CD4-positive, CD25-positive, alpha-beta regulatory T cell (primary cell): ENCODE results near the gene PHC3. TPM values are rescaled to one million over a fixed set of nuclear protein-coding genes. Genes with fewer than 3 reads are reported as not detected.
A peak's percentile ranks its signal among the peaks of the same experiment; 100 is the strongest.

ENCODE experiments used
- ATAC-seq, 2 donors: fragments of 150-1000 bp; cut with Tn5 transposase; one replicate each; pipeline ENCODE4 v1.10.0; 2021; ENCODE audit warnings: low read depth in 2 of 2, moderate number of reproducible peaks in 2 of 2, moderate library complexity in 1 of 2
- DNase-seq, 3 donors: peaks; one replicate each; pipeline versions ENCODE4 v3.0.0 to v3.0.0-alpha.2; 2012 to 2022; ENCODE audit warnings: mixed read lengths in 1 of 3
- H3K27ac ChIP-seq: one replicate; pipeline ENCODE4 v1.7.0; 2013; ENCODE audit warnings: mild to moderate bottlenecking, low read length; ENCODE audit not compliant: insufficient read depth, poor library complexity, severe bottlenecking
- H3K27me3 ChIP-seq: one replicate; pipeline ENCODE4 v1.7.0; 2013; ENCODE audit warnings: low read length; ENCODE audit not compliant: control insufficient read depth, insufficient read depth
- H3K36me3 ChIP-seq: one replicate; pipeline ENCODE4 v1.7.0; 2013; ENCODE audit warnings: mild to moderate bottlenecking, low read length, moderate library complexity; ENCODE audit not compliant: control insufficient read depth, insufficient read depth
- H3K4me1 ChIP-seq: 2 replicates; pipeline ENCODE4 v1.7.0; 2013; ENCODE audit warnings: mild to moderate bottlenecking, low read length; ENCODE audit not compliant: insufficient read depth, control insufficient read depth, poor library complexity, severe bottlenecking
- H3K4me3 ChIP-seq: one replicate; pipeline ENCODE4 v1.7.0; 2013; ENCODE audit warnings: low read depth, mild to moderate bottlenecking, low read length, moderate library complexity
- H3K9me3 ChIP-seq, 2 experiments: 1 replicate in 1 of 2; 2 replicates in 1 of 2; pipeline ENCODE4 v1.7.0; 2013; ENCODE audit warnings: low read length in 2 of 2, mild to moderate bottlenecking in 1 of 2, moderate library complexity in 1 of 2; ENCODE audit not compliant: control insufficient read depth in 2 of 2
- H3K27ac Mint-ChIP-seq, 3 donors: one replicate each; pipeline ENCODE4 v1.8.0; 2020 to 2022; ENCODE audit warnings: mild to moderate bottlenecking in 3 of 3, mixed read lengths in 3 of 3, moderate library complexity in 2 of 3
- H3K27me3 Mint-ChIP-seq: one replicate; pipeline ENCODE4 v1.8.0; 2022; ENCODE audit warnings: mild to moderate bottlenecking, mixed read lengths
- H3K36me3 Mint-ChIP-seq: one replicate; pipeline ENCODE4 v1.8.0; 2020; ENCODE audit warnings: mixed read lengths
- H3K4me1 Mint-ChIP-seq, 4 donors: one replicate each; pipeline ENCODE4 v1.8.0; 2020 to 2022; ENCODE audit warnings: mixed read lengths in 4 of 4, mild to moderate bottlenecking in 1 of 4
- H3K4me3 Mint-ChIP-seq, 4 donors: one replicate each; pipeline ENCODE4 v1.8.0; 2020 to 2022; ENCODE audit warnings: mild to moderate bottlenecking in 4 of 4, mixed read lengths in 4 of 4, moderate library complexity in 3 of 4
- H3K9me3 Mint-ChIP-seq, 7 donors: one replicate each; pipeline ENCODE4 v1.8.0; 2020 to 2022; ENCODE audit warnings: mixed read lengths in 7 of 7, mild to moderate bottlenecking in 3 of 7, moderate library complexity in 2 of 7
- polyA plus RNA-seq, 4 donors: library from polyadenylated mRNA; unstranded; fragments of 300-500 nt; fragmentation: Illumina TruSeq; gene quantifications; one replicate each; pipeline ENCODE4 v1.2.3, GENCODE V29; 2021
- total RNA-seq: library from RNA; stranded (reverse); gene quantifications from one replicate; pipeline ENCODE4 v1.2.3, GENCODE V29; 2022

Gene PHC3
- total and polyA plus RNA-seq, 5 donors from 2014 or later: 38.5 to 177 (median 42.7) TPM

GRCh38 chr3:170075441-170076091 lies 106.0 kb downstream of the PHC3 start:
- no peak for DNase-seq
- Histone ChIP-seq H3K27me3 (no peaks in the 10 kb centered on the region), H3K4me3 (no peak overlapping the region), H3K36me3 (no peaks in the 10 kb centered on the region), H3K27ac (no peak overlapping the region), H3K9me3 (no peaks in the 10 kb centered on the region), H3K4me1 (no peaks in the 10 kb centered on the region)
- Mint-ChIP-seq H3K4me1 (peaks cover 0 to 5% (median 1%) of the 10 kb centered on the region in 4 donors), H3K9me3 (peaks cover 0 to 5% (median 2%) of the 10 kb centered on the region in 7 donors), H3K4me3 (no peak overlapping the region), H3K27ac (no peak overlapping the region), H3K27me3 (peaks cover 7% of the 10 kb centered on the region), H3K36me3 (peaks cover 15% of the 10 kb centered on the region)
- ATAC-seq: no peak

DNA sequence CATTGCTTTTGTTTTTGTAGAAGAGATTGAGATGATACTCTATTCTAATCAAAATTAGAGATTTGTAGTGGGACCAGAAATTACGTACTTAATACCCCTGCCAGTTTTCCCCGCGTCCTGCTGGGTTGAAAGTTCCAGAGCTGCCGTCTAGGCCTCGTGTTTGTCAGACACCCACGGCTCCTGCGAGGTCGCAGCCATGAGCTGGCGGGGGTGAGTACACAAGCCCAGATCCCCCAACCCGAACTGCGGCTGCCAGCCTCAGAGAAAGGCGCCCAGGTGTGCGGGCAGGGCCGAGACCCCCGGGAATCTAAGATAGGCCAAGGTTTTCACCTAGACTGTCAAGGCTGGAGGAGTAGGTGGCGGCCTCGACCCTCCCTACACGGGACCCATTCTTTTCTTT lies 117.4 kb downstream of the PHC3 start:
- Mint-ChIP-seq H3K36me3 (peaks cover 4% of the 10 kb centered on the region), H3K27me3 (peaks cover 10% of the 10 kb centered on the region), H3K9me3 (peaks cover 0 to 2% (median 0%) of the 10 kb centered on the region in 7 donors), H3K27ac (no peak overlapping the region), H3K4me3 (no peak overlapping the region), H3K4me1 (no peaks in the 10 kb centered on the region)
- ATAC-seq (no peak), DNase-seq (no peak)
- no peaks in the 10 kb centered on the region for H3K9me3 ChIP-seq
- no peaks in the 10 kb centered on the region for H3K36me3 ChIP-seq
- H3K27me3 ChIP-seq: no peaks in the 10 kb centered on the region
- no peak overlapping the region for H3K27ac ChIP-seq
- H3K4me1 ChIP-seq: no peaks in the 10 kb centered on the region
- no peak overlapping the region for H3K4me3 ChIP-seq

- Mint-ChIP-seq H3K9me3 (peaks cover 0 to 2% (median 0%) of the 10 kb centered on the region in 7 donors), H3K4me1 (no peaks in the 10 kb centered on the region), H3K27ac (no peak overlapping the region), H3K27me3 (peaks cover 9% of the 10 kb centered on the region), H3K4me3 (no peak overlapping the region), H3K36me3 (peaks cover 4% of the 10 kb centered on the region)
- Histone ChIP-seq H3K27me3 (no peaks in the 10 kb centered on the region), H3K9me3 (no peaks in the 10 kb centered on the region), H3K4me3 (no peak overlapping the region), H3K27ac (no peak overlapping the region), H3K36me3 (no peaks in the 10 kb centered on the region), H3K4me1 (no peaks in the 10 kb centered on the region)
- ATAC-seq (no peak), DNase-seq (no peak)
Observed at GRCh38 chr3:170063691-170064090, 117.8 kb downstream of the PHC3 start.

- Histone ChIP-seq H3K36me3 (no peaks in the 10 kb centered on the region), H3K4me1 (no peaks in the 10 kb centered on the region), H3K27ac (no peak overlapping the region), H3K4me3 (no peak overlapping the region), H3K9me3 (no peaks in the 10 kb centered on the region), H3K27me3 (no peaks in the 10 kb centered on the region)
- no peak overlapping the region for H3K4me3 Mint-ChIP-seq
- DNase-seq: no peak
- H3K27me3 Mint-ChIP-seq: peaks cover 4% of the 10 kb centered on the region
- no peak overlapping the region for H3K27ac Mint-ChIP-seq
- peaks cover 0 to 2% (median 0%) of the 10 kb centered on the region in 7 donors for H3K9me3 Mint-ChIP-seq
- H3K36me3 Mint-ChIP-seq: peaks cover 4% of the 10 kb centered on the region
- H3K4me1 Mint-ChIP-seq: peaks cover 0 to 6% (median 1%) of the 10 kb centered on the region in 4 donors
- ATAC-seq: no peak
Observed at GRCh38 chr3:170062769-170063168, 118.8 kb downstream of the PHC3 start.

- DNase-seq: no peak
- Histone ChIP-seq H3K27ac (no peak overlapping the region), H3K27me3 (no peaks in the 10 kb centered on the region), H3K4me3 (no peak overlapping the region), H3K9me3 (no peaks in the 10 kb centered on the region), H3K4me1 (no peaks in the 10 kb centered on the region), H3K36me3 (no peaks in the 10 kb centered on the region)
- H3K27ac Mint-ChIP-seq: no peak overlapping the region
- peaks cover 0 to 12% (median 3%) of the 10 kb centered on the region in 4 donors for H3K4me1 Mint-ChIP-seq
- ATAC-seq: no peak
- H3K4me3 Mint-ChIP-seq: no peak overlapping the region
- H3K9me3 Mint-ChIP-seq: no peaks in the 10 kb centered on the region
- peaks cover 4% of the 10 kb centered on the region for H3K36me3 Mint-ChIP-seq
- H3K27me3 Mint-ChIP-seq: peaks cover under 1% of the 10 kb centered on the region
Observed at GRCh38 chr3:170062068-170062467, 119.5 kb downstream of the PHC3 start.

DNA sequence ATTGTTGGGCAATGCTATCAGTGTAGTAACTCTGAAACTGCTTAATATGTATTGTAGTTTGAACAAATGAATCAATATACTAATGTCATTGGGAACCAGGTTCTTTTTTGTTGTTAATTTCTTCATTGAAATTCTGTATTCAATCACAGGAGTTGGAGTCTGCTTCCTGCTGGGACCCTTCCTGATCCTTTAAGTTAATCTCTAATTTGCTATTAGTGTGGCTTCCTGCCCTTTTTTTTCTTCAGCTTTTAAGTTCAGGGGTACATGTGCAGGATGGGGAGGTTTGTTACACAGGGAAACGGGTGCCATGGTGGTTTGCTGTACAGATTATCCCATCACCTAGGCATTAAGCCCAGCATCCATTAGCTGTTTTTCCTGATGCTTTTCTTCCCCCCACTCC lies 122.1 kb downstream of the PHC3 start:
- ATAC-seq (no peak), DNase-seq (no peak)
- no peaks in the 10 kb centered on the region for H3K4me1 ChIP-seq
- peaks cover 0 to 13% (median 5%) of the 10 kb centered on the region in 4 donors for H3K4me1 Mint-ChIP-seq
- H3K4me3 Mint-ChIP-seq: no peak overlapping the region
- no peak overlapping the region for H3K4me3 ChIP-seq
- H3K9me3 Mint-ChIP-seq: no peaks in the 10 kb centered on the region
- no peaks in the 10 kb centered on the region for H3K27me3 Mint-ChIP-seq
- peaks cover 4% of the 10 kb centered on the region for H3K36me3 Mint-ChIP-seq
- H3K9me3 ChIP-seq: no peaks in the 10 kb centered on the region
- no peaks in the 10 kb centered on the region for H3K27me3 ChIP-seq
- H3K36me3 ChIP-seq: no peaks in the 10 kb centered on the region
- no peak overlapping the region for H3K27ac Mint-ChIP-seq
- H3K27ac ChIP-seq: no peak overlapping the region

GRCh38 chr3:170058127-170058526 lies 123.4 kb downstream of the PHC3 start:
- Mint-ChIP-seq H3K27ac (no peak overlapping the region), H3K9me3 (no peaks in the 10 kb centered on the region), H3K27me3 (peaks cover 4% of the 10 kb centered on the region), H3K36me3 (peaks cover 4% of the 10 kb centered on the region), H3K4me1 (peaks cover 0 to 13% (median 5%) of the 10 kb centered on the region in 4 donors), H3K4me3 (no peak overlapping the region)
- no peak for ATAC-seq
- no peaks in the 10 kb centered on the region for H3K9me3 ChIP-seq
- no peaks in the 10 kb centered on the region for H3K36me3 ChIP-seq
- no peaks in the 10 kb centered on the region for H3K4me1 ChIP-seq
- H3K27me3 ChIP-seq: no peaks in the 10 kb centered on the region
- H3K4me3 ChIP-seq: no peak overlapping the region
- H3K27ac ChIP-seq: no peak overlapping the region
- DNase-seq: peak in 1 of 3 donors; percentile 14

DNA sequence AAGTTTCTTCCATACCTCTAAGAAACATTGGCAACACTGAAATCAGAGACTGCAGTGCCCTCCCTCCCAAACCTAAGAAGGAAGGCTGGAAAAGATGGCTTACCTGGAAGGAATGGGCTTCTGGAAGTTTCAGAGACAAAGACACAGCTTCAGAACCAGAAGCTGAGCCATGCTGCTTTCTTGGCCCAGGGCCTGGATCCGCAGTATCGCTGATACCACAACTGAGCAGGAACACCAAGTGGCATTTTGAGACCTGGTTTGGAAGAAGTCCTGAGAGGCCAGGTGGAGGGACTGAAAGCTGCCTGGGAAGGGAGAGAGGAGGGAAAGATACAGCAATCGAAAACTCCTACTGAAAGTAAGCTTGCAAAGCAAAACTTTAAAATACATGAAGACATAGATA lies 124.0 kb downstream of the PHC3 start:
- peaks cover 9% of the 10 kb centered on the region for H3K27me3 Mint-ChIP-seq
- DNase-seq (no peak), ATAC-seq (no peak)
- Histone ChIP-seq H3K27ac (no peak overlapping the region), H3K27me3 (peaks cover 3% of the 10 kb centered on the region), H3K4me3 (no peak overlapping the region), H3K9me3 (no peaks in the 10 kb centered on the region), H3K4me1 (no peaks in the 10 kb centered on the region), H3K36me3 (no peaks in the 10 kb centered on the region)
- H3K4me3 Mint-ChIP-seq: no peak overlapping the region
- H3K4me1 Mint-ChIP-seq: peaks cover 0 to 13% (median 5%) of the 10 kb centered on the region in 4 donors
- peaks cover 2% of the 10 kb centered on the region for H3K36me3 Mint-ChIP-seq
- no peak overlapping the region for H3K27ac Mint-ChIP-seq
- no peaks in the 10 kb centered on the region for H3K9me3 Mint-ChIP-seq
